GM12874 (cell line): ENCODE measurements around the gene DCTN4.

Source experiments
- CTCF ChIP-seq: IDR thresholded peaks from 2 replicates; pipeline ENCODE4 v1.5.1; 2011; ENCODE audit warnings: low read depth, mild to moderate bottlenecking, control low read depth, low read length, moderate library complexity; ENCODE audit not compliant: insufficient read depth

The DCTN4 gene

DNA sequence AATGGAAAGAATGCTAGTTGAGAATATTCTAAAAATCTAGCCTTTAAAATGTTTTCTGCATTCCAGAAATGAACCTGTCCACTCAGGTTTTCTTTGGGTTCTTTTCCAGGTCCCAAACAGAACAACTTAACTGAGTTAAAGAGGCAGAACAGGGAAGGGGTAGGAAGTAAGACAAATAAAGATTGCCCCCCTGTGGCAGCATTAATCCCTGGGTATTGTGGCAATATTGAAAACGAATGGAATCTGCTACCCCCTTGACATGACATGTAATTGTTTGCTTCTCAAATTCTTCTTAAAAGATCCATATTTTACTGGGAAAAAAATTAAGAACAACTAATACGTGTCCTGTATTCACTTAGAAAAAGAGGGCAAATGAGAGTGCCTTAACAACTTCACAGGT, 48.7 kb downstream of the DCTN4 start:
- no peak for TF ChIP-seq CTCF

GRCh38 chr5:150706776-150707390, 51.9 kb downstream of the DCTN4 start:
- no peak for TF ChIP-seq CTCF

GRCh38 chr5:150703762-150704161, 55.1 kb downstream of the DCTN4 start:
- no peak for TF ChIP-seq CTCF

- peak; percentile 66 for TF ChIP-seq CTCF
These were observed 58.0 kb downstream of the DCTN4 start, which contains the start of gene RBM22 for GRCh38 chr5:150700594-150701377. Gene RBM22 (minus strand): TSS chr5:150701062. CDS start chr5:150700985, 77 bp downstream.

- TF ChIP-seq CTCF = no peak
These were observed 58.6 kb downstream of the DCTN4 start for GRCh38 chr5:150700246-150700593.

DNA sequence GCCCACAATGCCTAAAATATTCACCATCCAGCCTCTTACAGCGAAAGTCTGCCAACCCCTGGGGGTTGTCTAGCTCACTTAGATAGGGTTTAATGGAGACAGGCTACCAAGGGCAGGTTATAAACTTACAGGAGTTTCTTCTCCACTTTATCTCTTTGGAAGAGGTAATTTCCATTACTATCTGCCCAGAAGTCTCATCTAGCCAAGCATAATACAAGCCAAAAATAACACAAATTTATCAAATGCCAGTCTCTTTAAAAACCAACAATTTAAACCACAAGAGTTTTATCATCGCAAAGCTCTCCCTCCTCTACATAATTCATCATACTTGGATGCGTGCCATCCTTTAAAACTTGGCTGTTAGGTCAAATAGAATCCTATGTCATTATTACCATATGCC, 64.2 kb downstream of the DCTN4 start:
- TF ChIP-seq CTCF = no peak

GRCh38 chr5:150692276-150692675, 66.5 kb downstream of the DCTN4 start:
- TF ChIP-seq CTCF = no peak
